Coronary artery (tissue), 2 donors: Measurements from ENCODE around the gene CTIF.

Experiments used
- DNase-seq: peaks from one replicate; pipeline ENCODE4 v3.0.0-alpha.2; 2017; ENCODE audit warnings: low spot score
- H3K27ac ChIP-seq, 2 donors: fragments of 200-600 bp; sonication (generic); one replicate each; pipeline ENCODE4 v1.5.1; 2016 to 2019
- H3K4me3 ChIP-seq: fragments of 200-600 bp; sonication (generic); 2 replicates; pipeline ENCODE4 v1.5.1; 2016; ENCODE audit warnings: mild to moderate bottlenecking, moderate library complexity
- CTCF ChIP-seq: fragments of 200-600 bp; sonication (generic); IDR thresholded peaks from one replicate; pipeline ENCODE4 v1.5.1; 2019; ENCODE audit warnings: antibody characterized with exemption

The CTIF gene

GRCh38 chr18:48696218-48696617 lies 157.4 kb downstream of the CTIF start:
- Histone ChIP-seq H3K27ac (no peak overlapping the region), H3K4me3 (no peak overlapping the region)
- no peak for TF ChIP-seq CTCF
- DNase-seq = no peak

GRCh38 chr18:48697441-48697840 lies 158.6 kb downstream of the CTIF start:
- no peak for TF ChIP-seq CTCF
- no peak overlapping the region for H3K27ac ChIP-seq

GRCh38 chr18:48698707-48699106 lies 159.9 kb downstream of the CTIF start:
- Histone ChIP-seq H3K27ac (no peak overlapping the region), H3K4me3 (no peak overlapping the region)
- TF ChIP-seq CTCF = no peak
- no peak for DNase-seq

More at GRCh38 chr18:48697441-48697840, 158.6 kb downstream of the CTIF start:
- DNase-seq = no peak
- H3K4me3 ChIP-seq = no peak overlapping the region

GRCh38 chr18:48699761-48700160 lies 160.9 kb downstream of the CTIF start:
- no peak overlapping the region for H3K27ac ChIP-seq
- H3K4me3 ChIP-seq = no peak overlapping the region
- DNase-seq = no peak
- no peak for TF ChIP-seq CTCF

GRCh38 chr18:48700446-48700845 lies 161.6 kb downstream of the CTIF start:
- TF ChIP-seq CTCF = no peak
- Histone ChIP-seq H3K27ac (no peak overlapping the region), H3K4me3 (no peak overlapping the region)
- no peak for DNase-seq

GRCh38 chr18:48702346-48703027 lies 163.7 kb downstream of the CTIF start:
- DNase-seq = no peak

More at GRCh38 chr18:48702346-48703027, 163.7 kb downstream of the CTIF start:
- Histone ChIP-seq H3K4me3 (no peak overlapping the region), H3K27ac (no peak overlapping the region)
- TF ChIP-seq CTCF = no peak
